ENCODE results near the gene TOR1B. TPM values are rescaled to one million over a fixed set of nuclear protein-coding genes. Genes with fewer than 3 reads are reported as not detected.

The TOR1B gene, protein sequence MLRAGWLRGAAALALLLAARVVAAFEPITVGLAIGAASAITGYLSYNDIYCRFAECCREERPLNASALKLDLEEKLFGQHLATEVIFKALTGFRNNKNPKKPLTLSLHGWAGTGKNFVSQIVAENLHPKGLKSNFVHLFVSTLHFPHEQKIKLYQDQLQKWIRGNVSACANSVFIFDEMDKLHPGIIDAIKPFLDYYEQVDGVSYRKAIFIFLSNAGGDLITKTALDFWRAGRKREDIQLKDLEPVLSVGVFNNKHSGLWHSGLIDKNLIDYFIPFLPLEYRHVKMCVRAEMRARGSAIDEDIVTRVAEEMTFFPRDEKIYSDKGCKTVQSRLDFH
- total RNA-seq (10 to 100 TPM; 16.2 to 30.9 (median 23.9) TPM), polyA plus RNA-seq (10 to 100 TPM; 10.9 to 21.7 TPM), total RNA-seq (22.6 reads per million, percentile 53 among the genes with 10 or more reads in this experiment)

DNA sequence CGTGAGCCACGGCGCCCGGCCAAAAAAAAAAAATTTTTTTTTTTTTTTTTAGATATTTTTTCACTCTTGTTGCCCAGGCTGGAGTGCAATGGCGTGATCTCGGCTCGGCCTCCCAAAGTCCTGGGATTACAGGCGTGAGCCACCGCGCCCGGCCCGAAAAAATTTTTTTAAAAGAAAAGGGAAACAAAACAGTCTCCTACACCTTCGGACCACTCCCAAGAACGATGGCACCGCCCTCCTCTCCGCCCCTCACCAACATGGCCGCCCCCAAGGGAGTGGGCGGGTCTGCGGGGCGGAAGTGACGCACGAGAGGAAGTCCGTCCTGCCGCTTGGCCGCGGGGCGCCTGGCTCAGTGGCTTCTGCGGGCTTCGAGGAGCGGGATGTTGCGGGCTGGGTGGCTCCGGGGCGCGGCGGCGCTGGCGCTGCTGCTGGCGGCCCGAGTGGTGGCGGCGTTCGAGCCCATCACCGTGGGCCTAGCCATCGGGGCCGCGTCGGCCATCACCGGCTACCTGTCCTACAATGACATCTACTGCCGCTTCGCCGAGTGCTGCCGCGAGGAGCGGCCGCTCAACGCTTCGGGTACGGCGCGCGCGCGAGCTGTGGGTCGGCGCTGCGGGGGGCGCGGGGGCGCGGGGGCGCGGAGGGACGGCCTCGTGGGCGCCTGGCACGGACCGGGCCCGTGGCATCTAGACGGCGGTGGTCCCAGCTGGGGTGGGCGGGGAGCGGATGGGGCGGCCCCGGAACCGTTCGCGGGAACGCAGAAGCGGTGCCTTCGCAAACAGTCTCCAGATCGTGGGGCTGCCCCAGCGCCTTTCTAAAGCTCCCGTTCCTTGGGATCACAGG lies at the start of gene TOR1B:
TOR1B (plus strand) TSS at position 352 of the 843 bp plus-strand sequence; CDS start at position 381, 29 bp downstream.
- Histone ChIP-seq H3K4me3 (ENCODE audit: low read length) (peak within 1 kb of the TSS; percentile 73), H3K9me3 (ENCODE audit: control insufficient read depth in 2 of 3, low read length in 3 of 3) (no peaks in the 10 kb centered on the region), H3K36me3 (ENCODE audit: control insufficient read depth in 2 of 3, insufficient read depth in 3 of 3, low read length in 3 of 3) (peaks cover 0 to 17% (median 4%) of the 10 kb centered on the region in 3 experiments), H3K27me3 (ENCODE audit: control insufficient read depth in 2 of 2, insufficient read depth in 2 of 2, low read length in 2 of 2) (no peaks in the 10 kb centered on the region), H3K4me1 (ENCODE audit: control insufficient read depth in 2 of 2, insufficient read depth in 2 of 2, low read length in 2 of 2) (peaks cover 12 to 20% of the 10 kb centered on the region in 2 donors), H3K27ac (ENCODE audit: low read depth, low read length) (peak within 1 kb of the TSS; percentile 79)
- ChIA-PET POLR2A (interaction anchor here (0.6 to 1.6 kb wide), 10 partner anchors 10 to 662 kb away, joined by 3 to 7 read pairs (median 3); no protein-coding TSS in a partner anchor), CTCF (interaction anchor here (0.7 to 1.2 kb wide), 3 partner anchors 32 to 1505 kb away, joined by 3 to 5 read pairs (median 3); partner anchors contain the start of genes C9orf78 and USP20)
- DNase-seq (peak; percentile 91 to 97 (median 94)), ATAC-seq (peak; percentile 97)
- H3K36me3 Mint-ChIP-seq, result peaks cover 0 to 16% (median 13%) of the 10 kb centered on the region in 5 donors
- peak within 1 kb of the TSS; percentile 85 to 97 (median 94) for H3K27ac Mint-ChIP-seq
- intact Hi-C loops (cut with micrococcal nuclease), result loop anchor here (1.0 to 5.0 kb wide), 10 partner anchors 21 to 1432 kb away; partner anchors contain the start of genes C9orf78 (in 2 of the 2), TOR1A (in 2 of the 2), USP20 (in 2 of the 2) and DOLPP1 (in 1 of the 2)
- H3K4me1 Mint-ChIP-seq, result peaks cover 15 to 34% (median 28%) of the 10 kb centered on the region in 7 donors
- H3K9me3 Mint-ChIP-seq, result no peaks in the 10 kb centered on the region
- H3K27me3 Mint-ChIP-seq, result no peaks in the 10 kb centered on the region
- H3K4me3 Mint-ChIP-seq, result peak within 1 kb of the TSS; percentile 87 to 95 (median 90)

DNA sequence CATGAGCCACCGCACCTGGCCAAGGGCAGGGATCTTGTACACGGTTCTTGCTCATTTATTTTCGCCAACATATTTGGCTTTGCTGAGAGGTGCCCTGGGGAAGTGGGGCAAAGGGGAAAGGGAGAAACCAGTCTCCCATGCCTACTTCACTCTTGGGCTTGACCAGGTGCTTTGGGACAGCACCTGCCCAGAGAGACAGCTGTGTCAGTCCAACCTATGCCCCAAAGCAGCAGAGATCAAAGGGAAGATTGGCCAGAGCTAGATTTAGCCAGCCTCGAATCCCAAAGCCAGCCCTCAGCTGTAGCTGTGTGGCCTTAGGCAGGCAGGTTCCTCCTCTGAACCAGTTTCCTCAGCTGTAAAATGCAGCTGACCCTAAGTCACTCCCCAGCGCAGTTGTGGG lies 47.8 kb upstream of the TOR1B start:
- POLR2A ChIA-PET, result no interaction called here
- DNase-seq, result no peak
- no peak for ATAC-seq
- peaks cover 0 to 6% of the 10 kb centered on the region in 2 donors for H3K4me1 ChIP-seq (ENCODE audit: control insufficient read depth in 2 of 2, insufficient read depth in 2 of 2, low read length in 2 of 2)
- H3K9me3 ChIP-seq (ENCODE audit: control insufficient read depth in 2 of 3, low read length in 3 of 3), result no peaks in the 10 kb centered on the region
- no peak overlapping the region for H3K4me3 ChIP-seq (ENCODE audit: low read length)
- CTCF ChIA-PET, result no interaction called here
- H3K27me3 Mint-ChIP-seq, result peaks cover 0 to 15% (median 5%) of the 10 kb centered on the region in 5 donors
- H3K9me3 Mint-ChIP-seq, result no peaks in the 10 kb centered on the region
- no peaks in the 10 kb centered on the region for H3K36me3 Mint-ChIP-seq
- H3K4me1 Mint-ChIP-seq, result peaks cover 9 to 44% (median 26%) of the 10 kb centered on the region in 7 donors
- H3K4me3 Mint-ChIP-seq, result no peak overlapping the region
- no peaks in the 10 kb centered on the region for H3K36me3 ChIP-seq (ENCODE audit: control insufficient read depth in 2 of 3, insufficient read depth in 3 of 3, low read length in 3 of 3)
- H3K27me3 ChIP-seq (ENCODE audit: control insufficient read depth in 2 of 2, insufficient read depth in 2 of 2, low read length in 2 of 2), result no peaks in the 10 kb centered on the region
- no peak overlapping the region for H3K27ac ChIP-seq (ENCODE audit: low read depth, low read length)
- intact Hi-C loops (cut with micrococcal nuclease), result no loop called here
- H3K27ac Mint-ChIP-seq, result no peak overlapping the region

- ATAC-seq (no peak), DNase-seq (no peak)
- Histone ChIP-seq H3K27me3 (ENCODE audit: control insufficient read depth in 2 of 2, insufficient read depth in 2 of 2, low read length in 2 of 2) (no peaks in the 10 kb centered on the region), H3K9me3 (ENCODE audit: control insufficient read depth in 2 of 3, low read length in 3 of 3) (no peaks in the 10 kb centered on the region), H3K27ac (ENCODE audit: low read depth, low read length) (no peak overlapping the region), H3K4me3 (ENCODE audit: low read length) (no peak overlapping the region), H3K4me1 (ENCODE audit: control insufficient read depth in 2 of 2, insufficient read depth in 2 of 2, low read length in 2 of 2) (peaks cover 0 to 6% of the 10 kb centered on the region in 2 donors), H3K36me3 (ENCODE audit: control insufficient read depth in 2 of 3, insufficient read depth in 3 of 3, low read length in 3 of 3) (no peaks in the 10 kb centered on the region)
- no peak overlapping the region for H3K27ac Mint-ChIP-seq
- peaks cover 0 to 15% (median 5%) of the 10 kb centered on the region in 5 donors for H3K27me3 Mint-ChIP-seq
- no peaks in the 10 kb centered on the region for H3K36me3 Mint-ChIP-seq
- no peaks in the 10 kb centered on the region for H3K9me3 Mint-ChIP-seq
- ChIA-PET CTCF (no interaction called here), POLR2A (interaction anchor here (0.6 kb wide), 1 partner anchor 321 kb away, joined by 3 read pairs; no protein-coding TSS in a partner anchor)
- intact Hi-C loops (cut with micrococcal nuclease), result no loop called here
- peaks cover 9 to 44% (median 26%) of the 10 kb centered on the region in 7 donors for H3K4me1 Mint-ChIP-seq
- H3K4me3 Mint-ChIP-seq, result peak overlapping the region in 1 of 10 donors; percentile 45
Observed at GRCh38 chr9:129756191-129756590, 46.8 kb upstream of the TOR1B start.

DNA sequence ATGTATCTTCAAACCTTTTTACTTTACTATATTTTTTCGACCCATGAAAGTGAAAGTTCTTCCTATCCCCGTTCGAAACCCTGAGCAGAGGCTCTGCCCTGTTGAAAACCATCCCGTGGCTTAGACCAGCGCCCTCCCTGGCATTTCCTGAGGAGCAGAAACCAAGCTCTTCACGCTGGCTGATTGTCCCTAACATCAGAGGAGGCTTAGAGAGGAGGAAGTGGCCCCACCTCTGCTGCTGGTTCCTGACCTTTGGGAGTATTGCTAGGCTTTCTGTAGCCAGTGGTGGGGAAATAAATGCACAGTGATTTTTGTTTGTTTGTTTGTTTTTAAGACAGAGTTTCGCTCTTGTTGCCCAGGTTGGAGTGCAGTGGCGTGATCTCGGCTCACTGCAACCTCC lies 45.9 kb upstream of the TOR1B start:
- Mint-ChIP-seq H3K4me3 (peak overlapping the region; percentile 0 to 79 (median 63)), H3K4me1 (peaks cover 9 to 42% (median 26%) of the 10 kb centered on the region in 7 donors), H3K36me3 (no peaks in the 10 kb centered on the region), H3K9me3 (no peaks in the 10 kb centered on the region), H3K27me3 (peaks cover 0 to 15% (median 5%) of the 10 kb centered on the region in 5 donors), H3K27ac (peak overlapping the region in 6 of 9 donors; percentile 5 to 77 (median 60))
- intact Hi-C loops (cut with micrococcal nuclease), result no loop called here
- Histone ChIP-seq H3K4me3 (ENCODE audit: low read length) (no peak overlapping the region), H3K27ac (ENCODE audit: low read depth, low read length) (no peak overlapping the region), H3K9me3 (ENCODE audit: control insufficient read depth in 2 of 3, low read length in 3 of 3) (no peaks in the 10 kb centered on the region), H3K36me3 (ENCODE audit: control insufficient read depth in 2 of 3, insufficient read depth in 3 of 3, low read length in 3 of 3) (no peaks in the 10 kb centered on the region), H3K27me3 (ENCODE audit: control insufficient read depth in 2 of 2, insufficient read depth in 2 of 2, low read length in 2 of 2) (no peaks in the 10 kb centered on the region), H3K4me1 (ENCODE audit: control insufficient read depth in 2 of 2, insufficient read depth in 2 of 2, low read length in 2 of 2) (peaks cover 0 to 6% of the 10 kb centered on the region in 2 donors)
- ChIA-PET CTCF (no interaction called here), POLR2A (interaction anchor here (1.0 kb wide), 1 partner anchor 20 kb away, joined by 8 read pairs; no protein-coding TSS in a partner anchor)
- ATAC-seq (peak; percentile 77), DNase-seq (peak in 1 of 9 donors; percentile 2)

- POLR2A ChIA-PET, result no interaction called here
- ATAC-seq (no peak), DNase-seq (no peak)
- H3K27me3 ChIP-seq (ENCODE audit: control insufficient read depth in 2 of 2, insufficient read depth in 2 of 2, low read length in 2 of 2), result no peaks in the 10 kb centered on the region
- no peaks in the 10 kb centered on the region for H3K36me3 ChIP-seq (ENCODE audit: control insufficient read depth in 2 of 3, insufficient read depth in 3 of 3, low read length in 3 of 3)
- Mint-ChIP-seq H3K36me3 (no peaks in the 10 kb centered on the region), H3K4me3 (no peak overlapping the region), H3K9me3 (no peaks in the 10 kb centered on the region), H3K4me1 (peaks cover 0 to 25% (median 15%) of the 10 kb centered on the region in 7 donors), H3K27ac (peak overlapping the region in 1 of 9 donors; percentile 49), H3K27me3 (peaks cover 0 to 7% (median 0%) of the 10 kb centered on the region in 5 donors)
- no peaks in the 10 kb centered on the region for H3K4me1 ChIP-seq (ENCODE audit: control insufficient read depth in 2 of 2, insufficient read depth in 2 of 2, low read length in 2 of 2)
- no peak overlapping the region for H3K27ac ChIP-seq (ENCODE audit: low read depth, low read length)
- H3K4me3 ChIP-seq (ENCODE audit: low read length), result no peak overlapping the region
- no peaks in the 10 kb centered on the region for H3K9me3 ChIP-seq (ENCODE audit: control insufficient read depth in 2 of 3, low read length in 3 of 3)
- intact Hi-C loops (cut with micrococcal nuclease), result no loop called here
- CTCF ChIA-PET, result interaction anchor here (0.6 to 1.0 kb wide), 2 partner anchors 24 to 296 kb away, joined by 3 read pairs; no protein-coding TSS in a partner anchor
Observed at GRCh38 chr9:129759319-129759718, 43.7 kb upstream of the TOR1B start.

DNA sequence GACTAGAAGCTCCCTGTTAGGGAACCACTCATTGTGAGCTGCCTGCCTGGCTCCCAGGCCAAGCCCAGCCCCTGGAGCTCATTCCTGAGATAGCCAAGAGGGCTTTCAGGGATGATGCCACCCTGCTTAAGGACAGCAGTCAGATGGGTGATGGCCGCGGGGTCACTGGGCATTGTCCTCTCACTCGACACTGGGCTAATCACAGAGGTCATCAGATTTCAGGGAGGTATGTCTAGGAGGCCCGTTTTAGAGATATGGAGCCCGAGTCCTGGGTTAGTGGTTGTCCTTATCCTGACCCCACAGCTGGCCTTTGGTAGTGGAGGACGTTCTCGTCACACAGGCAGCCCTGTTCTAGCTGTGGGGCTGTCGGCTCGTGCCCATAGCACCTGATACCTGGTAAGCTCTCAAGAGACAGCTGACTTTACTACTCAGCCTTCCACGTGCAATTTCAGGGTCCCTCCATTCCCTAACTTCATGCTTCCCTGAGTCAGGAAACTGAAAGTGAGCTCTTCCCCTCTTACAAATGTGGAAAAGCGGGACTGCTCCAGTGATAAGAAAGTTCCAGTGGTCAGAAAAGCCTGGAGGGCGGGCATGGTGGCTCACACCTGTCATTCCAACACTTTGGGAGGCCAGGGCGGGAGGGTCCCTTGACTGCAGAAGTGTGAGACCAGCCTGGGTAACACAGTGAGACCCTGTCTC lies 43.0 kb upstream of the TOR1B start:
- no peaks in the 10 kb centered on the region for H3K36me3 Mint-ChIP-seq
- ATAC-seq (no peak), DNase-seq (no peak)
- POLR2A ChIA-PET, result no interaction called here
- H3K4me3 ChIP-seq (ENCODE audit: low read length), result no peak overlapping the region
- peaks cover 0 to 7% (median 0%) of the 10 kb centered on the region in 5 donors for H3K27me3 Mint-ChIP-seq
- no peaks in the 10 kb centered on the region for H3K36me3 ChIP-seq (ENCODE audit: control insufficient read depth in 2 of 3, insufficient read depth in 3 of 3, low read length in 3 of 3)
- no peaks in the 10 kb centered on the region for H3K9me3 ChIP-seq (ENCODE audit: control insufficient read depth in 2 of 3, low read length in 3 of 3)
- no peaks in the 10 kb centered on the region for H3K4me1 ChIP-seq (ENCODE audit: control insufficient read depth in 2 of 2, insufficient read depth in 2 of 2, low read length in 2 of 2)
- intact Hi-C loops (cut with micrococcal nuclease), result no loop called here
- no peak overlapping the region for H3K27ac ChIP-seq (ENCODE audit: low read depth, low read length)
- H3K9me3 Mint-ChIP-seq, result no peaks in the 10 kb centered on the region
- CTCF ChIA-PET, result interaction anchor here (0.6 to 1.0 kb wide), 3 partner anchors 24 to 594 kb away, joined by 3 read pairs; no protein-coding TSS in a partner anchor
- H3K27me3 ChIP-seq (ENCODE audit: control insufficient read depth in 2 of 2, insufficient read depth in 2 of 2, low read length in 2 of 2), result no peaks in the 10 kb centered on the region
- H3K4me3 Mint-ChIP-seq, result no peak overlapping the region
- H3K27ac Mint-ChIP-seq, result no peak overlapping the region
- H3K4me1 Mint-ChIP-seq, result peaks cover 0 to 25% (median 15%) of the 10 kb centered on the region in 7 donors
